ENCODE data around the gene CHMP2A. TPM values are rescaled to one million over a fixed set of nuclear protein-coding genes. Genes with fewer than 3 reads are reported as not detected.

Gene CHMP2A
- total RNA-seq, 1 experiment from 2014 or later, result 112 TPM

DNA sequence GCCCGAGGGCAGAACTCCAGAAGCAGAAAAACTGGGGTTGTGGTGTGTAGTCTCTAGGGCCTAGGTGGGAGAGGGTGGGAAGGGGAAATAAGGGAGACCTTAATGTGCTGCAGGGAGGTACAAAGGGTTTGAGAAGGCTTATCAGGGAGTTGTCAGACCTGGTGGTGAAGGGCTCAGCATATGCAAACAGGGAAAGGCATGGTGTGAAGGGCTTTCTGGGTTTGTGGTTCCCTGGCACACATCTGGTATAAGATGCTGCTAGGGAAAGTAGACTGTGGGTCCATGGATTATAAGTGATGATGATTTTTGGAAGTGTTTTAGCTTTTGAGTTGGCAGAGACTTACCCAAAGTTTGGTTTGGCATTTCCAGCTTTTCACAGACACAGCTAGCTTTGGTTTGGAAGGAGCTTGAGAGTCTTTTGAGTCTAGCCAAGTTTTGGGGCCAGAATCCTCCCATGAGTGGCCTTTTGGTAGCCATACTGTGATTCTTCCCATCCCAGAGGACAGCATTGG, 8.8 kb downstream of the CHMP2A start:
- Mint-ChIP-seq H3K27me3 (ENCODE audit: insufficient read depth, unreplicated experiment) (peaks cover 9% of the 10 kb centered on the region), H3K27ac (ENCODE audit: unreplicated experiment) (peak overlapping the region; percentile 82), H3K9me3 (ENCODE audit: unreplicated experiment) (no peaks in the 10 kb centered on the region), H3K4me1 (ENCODE audit: low read depth, unreplicated experiment) (peaks cover 14% of the 10 kb centered on the region), H3K36me3 (ENCODE audit: insufficient read depth, unreplicated experiment) (peaks cover 73% of the 10 kb centered on the region), H3K4me3 (ENCODE audit: unreplicated experiment) (peak overlapping the region; percentile 92)
- POLR2A ChIA-PET, result no interaction called here
- DNase-seq, result no peak
- TF ChIP-seq CTCF (IDR thresholded peaks at IDR 0.05; ENCODE audit: insufficient read depth in 1 of 2, low read depth in 1 of 2, low read length in 1 of 2, severe bottlenecking in 1 of 2, unreplicated experiment in 1 of 2), result no peak
- TSS peak; percentile 49 for BruUV-seq (replicated peaks)
- no peaks in the 10 kb centered on the region for H3K9me3 ChIP-seq
- CTCF ChIA-PET, result interaction anchor here (0.5 kb wide), 1 partner anchor 31 kb away, joined by 7 read pairs; no protein-coding TSS in a partner anchor
- no peaks in the 10 kb centered on the region for H3K27me3 ChIP-seq (replicated peaks; ENCODE audit: control insufficient read depth, insufficient read depth, low read length)
- peaks cover 23% of the 10 kb centered on the region for H3K36me3 ChIP-seq (ENCODE audit: control insufficient read depth, insufficient read depth, low read length)
- intact Hi-C loops (cut with micrococcal nuclease; ENCODE audit: unreplicated experiment), result no loop called here
- H3K4me3 ChIP-seq (ENCODE audit: low read depth, low read length), result peak overlapping the region; percentile 87
- H3K4me1 ChIP-seq, result peaks cover 11% of the 10 kb centered on the region

DNA sequence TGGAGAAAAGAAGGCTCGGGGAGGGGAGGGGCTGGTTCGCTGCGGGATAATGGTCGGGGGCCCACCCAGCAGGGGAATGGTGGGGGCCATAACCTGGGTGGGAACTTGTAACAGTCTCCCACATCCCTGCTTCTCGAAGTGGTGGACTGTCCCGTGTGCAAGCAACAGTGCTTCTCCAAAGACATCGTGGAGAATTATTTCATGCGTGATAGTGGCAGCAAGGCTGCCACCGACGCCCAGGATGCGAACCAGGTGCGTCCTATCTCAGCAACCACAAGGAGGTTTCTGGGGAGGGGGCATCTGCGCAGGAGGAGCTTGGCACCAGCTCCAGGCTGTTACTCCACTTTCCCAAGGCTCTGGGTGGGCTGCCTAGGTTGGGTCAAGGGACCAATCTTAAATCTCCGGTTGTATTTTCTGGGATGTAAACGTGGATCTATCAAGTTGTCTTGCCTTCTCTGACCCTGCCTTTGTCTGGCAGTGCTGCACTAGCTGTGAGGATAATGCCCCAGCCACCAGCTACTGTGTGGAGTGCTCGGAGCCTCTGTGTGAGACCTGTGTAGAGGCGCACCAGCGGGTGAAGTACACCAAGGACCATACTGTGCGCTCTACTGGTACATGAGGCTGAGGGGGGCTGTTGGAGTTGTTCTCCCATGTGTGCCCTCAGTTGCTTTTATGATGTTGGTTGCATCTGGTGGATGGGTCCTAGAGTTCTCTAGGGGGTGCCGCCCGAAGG, 9.5 kb downstream of the CHMP2A start:
- H3K9me3 ChIP-seq, result no peaks in the 10 kb centered on the region
- peak overlapping the region; percentile 82 for H3K27ac Mint-ChIP-seq (ENCODE audit: unreplicated experiment)
- no peak for DNase-seq
- H3K27me3 Mint-ChIP-seq (ENCODE audit: insufficient read depth, unreplicated experiment), result peaks cover 9% of the 10 kb centered on the region
- POLR2A ChIA-PET, result interaction anchor here (0.5 to 0.6 kb wide), 2 partner anchors 11 to 153 kb away, joined by 3 read pairs; no protein-coding TSS in a partner anchor
- peaks cover 23% of the 10 kb centered on the region for H3K36me3 ChIP-seq (ENCODE audit: control insufficient read depth, insufficient read depth, low read length)
- H3K4me1 Mint-ChIP-seq (ENCODE audit: low read depth, unreplicated experiment), result peaks cover 14% of the 10 kb centered on the region
- H3K4me1 ChIP-seq, result peaks cover 11% of the 10 kb centered on the region
- BruUV-seq (replicated peaks), result no TSS peak
- intact Hi-C loops (cut with micrococcal nuclease; ENCODE audit: unreplicated experiment), result no loop called here
- H3K36me3 Mint-ChIP-seq (ENCODE audit: insufficient read depth, unreplicated experiment), result peaks cover 67% of the 10 kb centered on the region
- no peaks in the 10 kb centered on the region for H3K9me3 Mint-ChIP-seq (ENCODE audit: unreplicated experiment)
- peak overlapping the region; percentile 92 for H3K4me3 Mint-ChIP-seq (ENCODE audit: unreplicated experiment)
- no peaks in the 10 kb centered on the region for H3K27me3 ChIP-seq (replicated peaks; ENCODE audit: control insufficient read depth, insufficient read depth, low read length)
- no peak for TF ChIP-seq CTCF (IDR thresholded peaks at IDR 0.05; ENCODE audit: insufficient read depth in 1 of 2, low read depth in 1 of 2, low read length in 1 of 2, severe bottlenecking in 1 of 2, unreplicated experiment in 1 of 2)
- H3K4me3 ChIP-seq (ENCODE audit: low read depth, low read length), result peak overlapping the region; percentile 87
- CTCF ChIA-PET, result interaction anchor here (0.5 kb wide), 1 partner anchor 31 kb away, joined by 7 read pairs; no protein-coding TSS in a partner anchor

DNA sequence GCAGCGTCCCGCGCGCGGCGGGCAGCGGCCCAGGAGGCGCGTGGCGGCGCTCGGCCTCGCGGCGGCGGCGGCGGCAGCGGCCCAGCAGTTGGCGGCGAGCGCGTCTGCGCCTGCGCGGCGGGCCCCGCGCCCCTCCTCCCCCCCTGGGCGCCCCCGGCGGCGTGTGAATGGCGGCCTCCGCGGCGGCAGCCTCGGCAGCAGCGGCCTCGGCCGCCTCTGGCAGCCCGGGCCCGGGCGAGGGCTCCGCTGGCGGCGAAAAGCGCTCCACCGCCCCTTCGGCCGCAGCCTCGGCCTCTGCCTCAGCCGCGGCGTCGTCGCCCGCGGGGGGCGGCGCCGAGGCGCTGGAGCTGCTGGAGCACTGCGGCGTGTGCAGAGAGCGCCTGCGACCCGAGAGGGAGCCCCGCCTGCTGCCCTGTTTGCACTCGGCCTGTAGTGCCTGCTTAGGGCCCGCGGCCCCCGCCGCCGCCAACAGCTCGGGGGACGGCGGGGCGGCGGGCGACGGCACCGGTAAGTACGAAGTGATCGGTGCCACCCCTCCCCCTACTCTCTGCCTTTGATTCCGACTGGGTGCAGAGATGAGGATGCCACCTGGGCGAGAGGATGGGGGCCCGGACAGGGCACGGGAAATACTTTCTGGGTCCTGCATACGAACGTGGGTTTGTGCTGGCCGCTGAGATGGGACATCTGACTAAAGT, 10.2 kb downstream of the CHMP2A start:
- DNase-seq, result no peak
- Histone ChIP-seq H3K27me3 (replicated peaks; ENCODE audit: control insufficient read depth, insufficient read depth, low read length) (no peaks in the 10 kb centered on the region), H3K36me3 (ENCODE audit: control insufficient read depth, insufficient read depth, low read length) (peaks cover 23% of the 10 kb centered on the region), H3K4me1 (peaks cover 11% of the 10 kb centered on the region), H3K4me3 (ENCODE audit: low read depth, low read length) (peak overlapping the region; percentile 87), H3K9me3 (no peaks in the 10 kb centered on the region)
- TF ChIP-seq CTCF (IDR thresholded peaks at IDR 0.05; ENCODE audit: insufficient read depth in 1 of 2, low read depth in 1 of 2, low read length in 1 of 2, severe bottlenecking in 1 of 2, unreplicated experiment in 1 of 2), result no peak
- no TSS peak for BruUV-seq (replicated peaks)
- no peaks in the 10 kb centered on the region for H3K9me3 Mint-ChIP-seq (ENCODE audit: unreplicated experiment)
- peaks cover 60% of the 10 kb centered on the region for H3K36me3 Mint-ChIP-seq (ENCODE audit: insufficient read depth, unreplicated experiment)
- intact Hi-C loops (cut with micrococcal nuclease; ENCODE audit: unreplicated experiment), result loop anchor here (1.0 kb wide), 5 partner anchors 11 to 157 kb away; partner anchors contain the start of genes CHMP2A, RPS5 and ZBTB45
- H3K27ac Mint-ChIP-seq (ENCODE audit: unreplicated experiment), result peak overlapping the region; percentile 97
- POLR2A ChIA-PET, result interaction anchor here (0.5 to 1.4 kb wide), 12 partner anchors 9 to 197 kb away, joined by 3 to 40 read pairs (median 6); partner anchors contain the start of genes CHMP2A, ZBTB45, ZNF497 and ZNF584
- CTCF ChIA-PET, result interaction anchor here (1.0 to 1.6 kb wide), 7 partner anchors 10 to 31 kb away, joined by 3 to 22 read pairs (median 5); partner anchors contain the start of genes CHMP2A and ZBTB45
- H3K4me3 Mint-ChIP-seq (ENCODE audit: unreplicated experiment), result peak overlapping the region; percentile 92
- peaks cover 14% of the 10 kb centered on the region for H3K4me1 Mint-ChIP-seq (ENCODE audit: low read depth, unreplicated experiment)
- peaks cover 9% of the 10 kb centered on the region for H3K27me3 Mint-ChIP-seq (ENCODE audit: insufficient read depth, unreplicated experiment)

All from Caco-2 (cell line).